Measurements from ENCODE around the gene MRPS23. TPM values are rescaled to one million over a fixed set of nuclear protein-coding genes. Genes with fewer than 3 reads are reported as not detected.

Gene MRPS23
- total and polyA plus RNA-seq, 2 experiments from 2014 or later: 33.4 to 61.1 TPM

GRCh38 chr17:57890857-57891232, 41.0 kb upstream of the MRPS23 start:
- Histone ChIP-seq H3K9me3 (ENCODE audit: low read depth) (no peaks in the 10 kb centered on the region), H3K4me3 (no peak overlapping the region), H3K79me2 (ENCODE audit: insufficient read depth) (peaks cover 59% of the 10 kb centered on the region), H4K20me1 (ENCODE audit: insufficient read depth) (no peaks in the 10 kb centered on the region), H3K9ac (no peak overlapping the region), H3K4me1 (ENCODE audit: insufficient read depth) (peaks cover 63% of the 10 kb centered on the region), H3K9me2 (ENCODE audit: insufficient read depth) (no peaks in the 10 kb centered on the region), H3K27me3 (replicated peaks; ENCODE audit: insufficient read depth) (no peaks in the 10 kb centered on the region), H2AFZ (no peak overlapping the region), H3K4me2 (ENCODE audit: unreplicated experiment) (no peak overlapping the region), H3K27ac (peak overlapping the region; percentile 97), H3K36me3 (ENCODE audit: low read depth) (no peaks in the 10 kb centered on the region), H3F3A (ENCODE audit: insufficient read depth) (peaks cover 42% of the 10 kb centered on the region)
- WGBS, 2 experiments (ENCODE audit: low coverage in 1 of 2, low lambda C conversion rate in 2 of 2, missing lambda C conversion rate in 2 of 2): 63 to 66% methylated on average over 4 of the region's 4 CpGs
- TF ChIP-seq EZH2phosphoT487 (IDR thresholded peaks at IDR 0.05; ENCODE audit: insufficient read depth, low read depth) (no peak), EZH2 (IDR thresholded peaks at IDR 0.05; ENCODE audit: insufficient read depth, poor library complexity, severe bottlenecking) (no peak)
- in situ Hi-C loops (cut with MboI): no loop called here
- no peak for DNase-seq

GRCh38 chr17:57889892-57890856, 40.3 kb upstream of the MRPS23 start:
- Histone ChIP-seq H3K27ac (peak overlapping the region; percentile 97), H3K4me2 (ENCODE audit: unreplicated experiment) (peak overlapping the region; percentile 63), H2AFZ (no peak overlapping the region), H3K27me3 (replicated peaks; ENCODE audit: insufficient read depth) (no peaks in the 10 kb centered on the region), H3F3A (ENCODE audit: insufficient read depth) (peaks cover 42% of the 10 kb centered on the region), H3K9me2 (ENCODE audit: insufficient read depth) (no peaks in the 10 kb centered on the region), H3K79me2 (ENCODE audit: insufficient read depth) (peaks cover 56% of the 10 kb centered on the region), H3K36me3 (ENCODE audit: low read depth) (0 out of 2 replicates have a peak, but pooled peaks cover under 1% of the 10 kb centered on the region), H3K9me3 (ENCODE audit: low read depth) (no peaks in the 10 kb centered on the region), H3K9ac (peak overlapping the region; percentile 56), H3K4me3 (no peak overlapping the region), H3K4me1 (ENCODE audit: insufficient read depth) (peaks cover 63% of the 10 kb centered on the region), H4K20me1 (ENCODE audit: insufficient read depth) (no peaks in the 10 kb centered on the region)
- TF ChIP-seq EZH2 (IDR thresholded peaks at IDR 0.05; ENCODE audit: insufficient read depth, poor library complexity, severe bottlenecking): no peak
- no peak for TF ChIP-seq EZH2phosphoT487 (IDR thresholded peaks at IDR 0.05; ENCODE audit: insufficient read depth, low read depth)
- DNase-seq: peak; percentile 97
- 37 to 46% methylated on average over 9 to 11 of the region's 11 CpGs for WGBS, 2 experiments (ENCODE audit: low coverage in 1 of 2, low lambda C conversion rate in 2 of 2, missing lambda C conversion rate in 2 of 2)
- in situ Hi-C loops (cut with MboI): no loop called here

GRCh38 chr17:57889252-57889651, 39.4 kb upstream of the MRPS23 start:
- Histone ChIP-seq H3K9me3 (ENCODE audit: low read depth) (no peaks in the 10 kb centered on the region), H3F3A (ENCODE audit: insufficient read depth) (peaks cover 42% of the 10 kb centered on the region), H3K4me1 (ENCODE audit: insufficient read depth) (peaks cover 58% of the 10 kb centered on the region), H3K4me3 (no peak overlapping the region), H3K27ac (peak overlapping the region; percentile 97; the same call in 1 of the 2 replicates), H4K20me1 (ENCODE audit: insufficient read depth) (no peaks in the 10 kb centered on the region), H3K79me2 (ENCODE audit: insufficient read depth) (peaks cover 47% of the 10 kb centered on the region), H3K9ac (no peak overlapping the region), H3K9me2 (ENCODE audit: insufficient read depth) (no peaks in the 10 kb centered on the region), H2AFZ (no peak overlapping the region), H3K36me3 (ENCODE audit: low read depth) (peaks cover 7% of the 10 kb centered on the region; the same call in 1 of the 2 replicates), H3K4me2 (ENCODE audit: unreplicated experiment) (no peak overlapping the region), H3K27me3 (replicated peaks; ENCODE audit: insufficient read depth) (no peaks in the 10 kb centered on the region)
- 94 to 96% methylated on average over 2 of the region's 2 CpGs for WGBS, 2 experiments (ENCODE audit: low coverage in 1 of 2, low lambda C conversion rate in 2 of 2, missing lambda C conversion rate in 2 of 2)
- in situ Hi-C loops (cut with MboI): no loop called here
- no peak for DNase-seq
- TF ChIP-seq EZH2 (IDR thresholded peaks at IDR 0.05; ENCODE audit: insufficient read depth, poor library complexity, severe bottlenecking) (no peak), EZH2phosphoT487 (IDR thresholded peaks at IDR 0.05; ENCODE audit: insufficient read depth, low read depth) (no peak)

- Histone ChIP-seq H3K4me3 (no peak overlapping the region), H3K4me2 (ENCODE audit: unreplicated experiment) (no peak overlapping the region), H4K20me1 (ENCODE audit: insufficient read depth) (no peaks in the 10 kb centered on the region), H3K4me1 (ENCODE audit: insufficient read depth) (peaks cover 52% of the 10 kb centered on the region), H3K9ac (no peak overlapping the region), H2AFZ (no peak overlapping the region), H3F3A (ENCODE audit: insufficient read depth) (peaks cover 39% of the 10 kb centered on the region), H3K27ac (no peak overlapping the region; the same call in 1 of the 2 replicates), H3K9me2 (ENCODE audit: insufficient read depth) (no peaks in the 10 kb centered on the region), H3K79me2 (ENCODE audit: insufficient read depth) (peaks cover 41% of the 10 kb centered on the region), H3K36me3 (ENCODE audit: low read depth) (peaks cover 7% of the 10 kb centered on the region; the same call in 1 of the 2 replicates), H3K27me3 (replicated peaks; ENCODE audit: insufficient read depth) (no peaks in the 10 kb centered on the region), H3K9me3 (ENCODE audit: low read depth) (no peaks in the 10 kb centered on the region)
- peak; percentile 52 for DNase-seq
- in situ Hi-C loops (cut with MboI): no loop called here
- TF ChIP-seq EZH2phosphoT487 (IDR thresholded peaks at IDR 0.05; ENCODE audit: insufficient read depth, low read depth) (no peak), EZH2 (IDR thresholded peaks at IDR 0.05; ENCODE audit: insufficient read depth, poor library complexity, severe bottlenecking) (no peak)
- 71 to 76% methylated on average over 12 of the region's 12 CpGs for WGBS, 2 experiments (ENCODE audit: low coverage in 1 of 2, low lambda C conversion rate in 2 of 2, missing lambda C conversion rate in 2 of 2)
These were observed 38.7 kb upstream of the MRPS23 start for GRCh38 chr17:57888311-57889216.
